K562 treated with DMSO at 1 percent for 4 hours (cell line): Measurements from ENCODE around the gene GPR26. TPM values are rescaled to one million over a fixed set of nuclear protein-coding genes. Genes with fewer than 3 reads are reported as not detected.

Experiments
- total RNA-seq: library from RNA; unstranded; fragments of 300-600 nt; gene quantifications from 2 replicates; pipeline ENCODE4 v1.2.3, GENCODE V29; 2022; ENCODE audit not compliant: insufficient read depth

GPR26 gene
- not detected in 2 replicates for total RNA-seq

GRCh38 chr10:123666318-123667236 is at the start of gene GPR26:
Gene GPR26 (plus strand): TSS chr10:123666355. CDS start chr10:123666408, 53 bp downstream.

Other genes starting within 250 kb of the GPR26 start
- not detected in 2 replicates for gene CPXM2, start 225.5 kb downstream of the GPR26 start, total RNA-seq